HCT116 (cell line): ENCODE results near the gene LRRN2. TPM values are rescaled to one million over a fixed set of nuclear protein-coding genes. Genes with fewer than 3 reads are reported as not detected.

Experiments used
- ATAC-seq: fragments of 200-7000 bp; cut with Tn5 transposase; 2 replicates; pipeline ENCODE4 v1.9.1; 2020; ENCODE audit warnings: mild to moderate bottlenecking, moderate library complexity
- BruUV-seq: library from RNA; stranded (reverse); fragments of 400-500 nt; replicated peaks from 2 replicates; lab custom pipeline; 2021; lab: Mats Ljungman, UMichigan
- CTCF ChIA-PET: fragments of 300-600 bp; sonication (Branson Sonifier 250); formaldehyde crosslinking; loops from one replicate; lab custom pipeline; 2021; ENCODE audit warnings: antibody characterized with exemption; lab: Charles Lee
- POLR2A ChIA-PET: fragments of 300-600, 350-600 bp; sonication (Branson Sonifier 250); formaldehyde crosslinking; loops from one replicate; lab custom pipeline; 2021; ENCODE audit warnings: antibody characterized with exemption; lab: Charles Lee
- RAD21 ChIA-PET, 2 experiments: fragments of 300-600 bp; sonication (Branson Sonifier 250); formaldehyde crosslinking; loops; one replicate each; lab custom pipeline; 2023; ENCODE audit warnings: low total read pairs in 2 of 2; ENCODE audit not compliant: uncharacterized antibody in 2 of 2, unreplicated experiment in 2 of 2, low non-redundant PET in 1 of 2; lab: Charles Lee
- DNase-seq: peaks from one replicate; pipeline ENCODE4 v3.0.0-alpha.2; 2010; ENCODE audit warnings: low read depth, low spot score
- H2AFZ ChIP-seq: fragments of 200-600 bp; shearing (Covaris generic), sonication (generic); 2 replicates; pipeline ENCODE4 v1.6.1; 2017; ENCODE audit warnings: low read depth, mixed run types, mixed read lengths, antibody characterized with exemption, low read length; ENCODE audit not compliant: poor library complexity, severe bottlenecking
- H3K27ac ChIP-seq: 2 replicates; pipeline ENCODE4 v1.5.1; 2012; ENCODE audit warnings: low read depth, low read length
- H3K27me3 ChIP-seq: fragments of 200-600 bp; sonication (generic); 2 replicates; pipeline ENCODE4 v1.6.1; 2016; ENCODE audit warnings: mixed run types, low read length, mixed read lengths; ENCODE audit not compliant: insufficient read depth
- H3K36me3 ChIP-seq, 2 experiments: fragments of 200-500 bp in 1 of 2; fragments of 200-600 bp in 1 of 2; sonication (Bioruptor generic) in 1 of 2; sonication (generic) in 1 of 2; 2 replicates each; pipeline versions ENCODE4 v1.5.1 to v1.6.1; 2014 to 2016; ENCODE audit warnings: low read length in 2 of 2, inconsistent platforms in 1 of 2, mixed read lengths in 1 of 2, mixed run types in 1 of 2; ENCODE audit not compliant: insufficient read depth in 2 of 2, control insufficient read depth in 1 of 2
- H3K4me1 ChIP-seq, 2 experiments: fragments of 200-600 bp in 1 of 2; sonication (generic) in 1 of 2; 2 replicates each; pipeline versions ENCODE4 v1.5.1 to v1.6.1; 2012 to 2017; ENCODE audit warnings: low read length in 2 of 2, inconsistent platforms in 1 of 2, mild to moderate bottlenecking in 1 of 2, mixed read lengths in 1 of 2, mixed run types in 1 of 2, moderate library complexity in 1 of 2; ENCODE audit not compliant: insufficient read depth in 2 of 2, control insufficient read depth in 1 of 2
- H3K4me2 ChIP-seq: fragments of 200-600 bp; sonication (generic); 2 replicates; pipeline ENCODE4 v1.6.1; 2017; ENCODE audit warnings: mixed run types, low read length, mixed read lengths
- H3K4me3 ChIP-seq, 2 experiments: fragments of 200-600 bp in 1 of 2; sonication (generic) in 1 of 2; replicated peaks in 1 of 2; 2 replicates each; pipeline ENCODE4 v1.5.1; 2011 to 2016; ENCODE audit warnings: low read length in 2 of 2, control low read depth in 1 of 2, low read depth in 1 of 2, mild to moderate bottlenecking in 1 of 2, mixed read lengths in 1 of 2, mixed run types in 1 of 2
- H3K79me2 ChIP-seq: fragments of 200-600 bp; sonication (generic); 2 replicates; pipeline ENCODE4 v1.6.1; 2017; ENCODE audit warnings: mild to moderate bottlenecking, mixed run types, low read length, moderate library complexity, mixed read lengths; ENCODE audit not compliant: insufficient read depth
- H3K9ac ChIP-seq: fragments of 200-600 bp; sonication (generic); 2 replicates; pipeline ENCODE4 v1.6.1; 2016; ENCODE audit warnings: low read length, mixed read lengths
- H3K9me2 ChIP-seq: fragments of 200-600 bp; sonication (generic), shearing (Covaris generic); 2 replicates; pipeline ENCODE4 v1.6.1; 2017; ENCODE audit warnings: mixed run types, mild to moderate bottlenecking, moderate library complexity; ENCODE audit not compliant: insufficient read depth
- H3K9me3 ChIP-seq, 2 experiments: fragments of 200-500 bp in 1 of 2; fragments of 200-600 bp in 1 of 2; sonication (Bioruptor generic) in 1 of 2; sonication (generic) in 1 of 2; 2 replicates each; pipeline ENCODE4 v1.6.1; 2014 to 2017; ENCODE audit warnings: low read length in 2 of 2, mixed read lengths in 2 of 2, inconsistent platforms in 1 of 2, low read depth in 1 of 2, mild to moderate bottlenecking in 1 of 2, mixed run types in 1 of 2, moderate library complexity in 1 of 2; ENCODE audit not compliant: control insufficient read depth in 1 of 2, insufficient read depth in 1 of 2
- H4K20me1 ChIP-seq: fragments of 200-600 bp; sonication (generic), shearing (Covaris generic); 2 replicates; pipeline ENCODE4 v1.6.1; 2017; ENCODE audit warnings: mixed run types, mild to moderate bottlenecking, moderate library complexity; ENCODE audit not compliant: insufficient read depth
- EGR1 ChIP-seq: IDR thresholded peaks from 2 replicates; pipeline ENCODE4 v1.6.1; 2012; ENCODE audit warnings: low read depth
- FOSL1 ChIP-seq: IDR thresholded peaks from 2 replicates; pipeline ENCODE4 v1.6.1; 2012; ENCODE audit warnings: low read depth
- JUND ChIP-seq: IDR thresholded peaks from 2 replicates; pipeline ENCODE4 v1.6.1; 2012
- POLR2AphosphoS5 ChIP-seq: IDR thresholded peaks from 2 replicates; pipeline ENCODE4 v1.6.1; 2011; ENCODE audit warnings: mild to moderate bottlenecking, low read depth, low read length, moderate library complexity
- SP1 ChIP-seq: IDR thresholded peaks from 2 replicates; pipeline ENCODE4 v1.6.1; 2012; ENCODE audit warnings: low read depth
- SRF ChIP-seq: IDR thresholded peaks from 2 replicates; pipeline ENCODE4 v1.6.1; 2012; ENCODE audit warnings: low read depth
- TCF7L2 ChIP-seq: IDR thresholded peaks from 2 replicates; pipeline ENCODE4 v1.7.0; 2011; ENCODE audit warnings: borderline replicate concordance, inconsistent platforms; ENCODE audit not compliant: insufficient read depth, insufficient read length; ENCODE audit errors: extremely low read depth
- YY1 ChIP-seq: IDR thresholded peaks from 2 replicates; pipeline ENCODE4 v1.6.1; 2011; ENCODE audit warnings: low read length, low read depth, moderate library complexity, mild to moderate bottlenecking; ENCODE audit not compliant: insufficient replicate concordance; ENCODE audit errors: extremely low read depth
- ZNF274 ChIP-seq: fragments of 200-500 bp; sonication (Bioruptor generic); IDR thresholded peaks from 2 replicates; pipeline ENCODE4 v1.6.1; 2014; ENCODE audit warnings: mild to moderate bottlenecking, low read depth, low read length, inconsistent platforms
- intact Hi-C: fragments of 100-400 bp; cut with micrococcal nuclease; formaldehyde crosslinking; loops from 2 replicates; pipeline ENCODE4 v1.10.0; 2022
- total RNA-seq: library from RNA; stranded (reverse); gene quantifications from one replicate; pipeline ENCODE4 v1.2.1, GENCODE V29; 2021; ENCODE audit not compliant: unreplicated experiment

Gene LRRN2
- total RNA-seq, 1 experiment from 2014 or later = 3.2 TPM

GRCh38 chr1:204598319-204598969 lies 87.1 kb downstream of the LRRN2 start:
- ChIA-PET RAD21 (no interaction called here), CTCF (no interaction called here), POLR2A (interaction anchor here (0.5 kb wide), 1 partner anchor 13 kb away, joined by 4 read pairs; no protein-coding TSS in a partner anchor)
- H4K20me1 ChIP-seq = no peaks in the 10 kb centered on the region
- H3K79me2 ChIP-seq = no peaks in the 10 kb centered on the region
- intact Hi-C loops = no loop called here
- H2AFZ ChIP-seq = no peak overlapping the region
- no TSS peak for BruUV-seq
- H3K9ac ChIP-seq = no peak overlapping the region
- H3K9me3 ChIP-seq = no peaks in the 10 kb centered on the region
- no peak overlapping the region for H3K27ac ChIP-seq
- no peak for DNase-seq
- no peak for ATAC-seq
- H3K27me3 ChIP-seq = no peaks in the 10 kb centered on the region
- H3K36me3 ChIP-seq = no peaks in the 10 kb centered on the region
- no peak overlapping the region for H3K4me3 ChIP-seq
- TF ChIP-seq POLR2AphosphoS5 = no peak
- no peaks in the 10 kb centered on the region for H3K4me1 ChIP-seq
- H3K4me2 ChIP-seq = no peak overlapping the region
- H3K9me2 ChIP-seq = no peaks in the 10 kb centered on the region

GRCh38 chr1:204592246-204592948 lies 93.1 kb downstream of the LRRN2 start:
- Histone ChIP-seq H3K4me1 (peaks cover 3 to 20% of the 10 kb centered on the region in 2 experiments; a peak in 2 of 4 replicates), H3K4me3 (no peak overlapping the region), H3K4me2 (0 out of 2 replicates have a peak overlapping the region, but pooled peaks have one; percentile 34), H3K9me3 (no peaks in the 10 kb centered on the region), H2AFZ (no peak overlapping the region), H3K27ac (no peak overlapping the region), H3K27me3 (no peaks in the 10 kb centered on the region), H3K36me3 (no peaks in the 10 kb centered on the region), H4K20me1 (no peaks in the 10 kb centered on the region), H3K9me2 (no peaks in the 10 kb centered on the region), H3K79me2 (no peaks in the 10 kb centered on the region), H3K9ac (no peak overlapping the region)
- POLR2A ChIA-PET = no interaction called here
- CTCF ChIA-PET = interaction anchor here (0.8 to 1.4 kb wide), 2 partner anchors 155 to 214 kb away, joined by 3 read pairs; no protein-coding TSS in a partner anchor
- intact Hi-C loops = no loop called here
- RAD21 ChIA-PET = no interaction called here
- DNase-seq (no peak), ATAC-seq (no peak)
- no TSS peak for BruUV-seq
- TF ChIP-seq YY1 (no peak), EGR1 (no peak), FOSL1 (no peak), SP1 (no peak), ZNF274 (no peak), TCF7L2 (no peak), JUND (no peak), SRF (no peak)
